D721Med (cell line): ENCODE results near the gene CDC42EP1.
"Not testable (repeated sequence)": the region's sequence is repeated elsewhere in the genome, so short reads cannot be mapped to it uniquely, and the experiment has no call there.

Experiments used
- DNase-seq: peaks from one replicate; pipeline ENCODE4 v3.0.0; 2011; ENCODE audit warnings: low spot score; ENCODE audit not compliant: insufficient read length
- FAIRE-seq: peaks from 2 replicates; lab custom pipeline; 2011; peaks lifted over from hg19 to GRCh38; lab: Jason Lieb, UNC
- TF ChIP-seq, protein P1 (sequence below): IDR thresholded peaks from 2 replicates; pipeline ENCODE4 v1.5.1; 2012; ENCODE audit warnings: mild to moderate bottlenecking, control low read depth; ENCODE audit not compliant: insufficient read depth; ENCODE audit errors: missing control alignments

Gene CDC42EP1

GRCh38 chr22:37547251-37547741, 13.0 kb upstream of the CDC42EP1 start:
- FAIRE-seq (no peak), DNase-seq (no peak)
- TF ChIP-seq, protein P1, sequence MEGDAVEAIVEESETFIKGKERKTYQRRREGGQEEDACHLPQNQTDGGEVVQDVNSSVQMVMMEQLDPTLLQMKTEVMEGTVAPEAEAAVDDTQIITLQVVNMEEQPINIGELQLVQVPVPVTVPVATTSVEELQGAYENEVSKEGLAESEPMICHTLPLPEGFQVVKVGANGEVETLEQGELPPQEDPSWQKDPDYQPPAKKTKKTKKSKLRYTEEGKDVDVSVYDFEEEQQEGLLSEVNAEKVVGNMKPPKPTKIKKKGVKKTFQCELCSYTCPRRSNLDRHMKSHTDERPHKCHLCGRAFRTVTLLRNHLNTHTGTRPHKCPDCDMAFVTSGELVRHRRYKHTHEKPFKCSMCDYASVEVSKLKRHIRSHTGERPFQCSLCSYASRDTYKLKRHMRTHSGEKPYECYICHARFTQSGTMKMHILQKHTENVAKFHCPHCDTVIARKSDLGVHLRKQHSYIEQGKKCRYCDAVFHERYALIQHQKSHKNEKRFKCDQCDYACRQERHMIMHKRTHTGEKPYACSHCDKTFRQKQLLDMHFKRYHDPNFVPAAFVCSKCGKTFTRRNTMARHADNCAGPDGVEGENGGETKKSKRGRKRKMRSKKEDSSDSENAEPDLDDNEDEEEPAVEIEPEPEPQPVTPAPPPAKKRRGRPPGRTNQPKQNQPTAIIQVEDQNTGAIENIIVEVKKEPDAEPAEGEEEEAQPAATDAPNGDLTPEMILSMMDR: no peak

GRCh38 chr22:37549704-37550059, 10.6 kb upstream of the CDC42EP1 start:
- DNase-seq (no peak), FAIRE-seq (no peak)
- TF ChIP-seq, protein P1: no peak

GRCh38 chr22:37550921-37551320, 9.4 kb upstream of the CDC42EP1 start:
- DNase-seq: not testable (repeated sequence)

DNA sequence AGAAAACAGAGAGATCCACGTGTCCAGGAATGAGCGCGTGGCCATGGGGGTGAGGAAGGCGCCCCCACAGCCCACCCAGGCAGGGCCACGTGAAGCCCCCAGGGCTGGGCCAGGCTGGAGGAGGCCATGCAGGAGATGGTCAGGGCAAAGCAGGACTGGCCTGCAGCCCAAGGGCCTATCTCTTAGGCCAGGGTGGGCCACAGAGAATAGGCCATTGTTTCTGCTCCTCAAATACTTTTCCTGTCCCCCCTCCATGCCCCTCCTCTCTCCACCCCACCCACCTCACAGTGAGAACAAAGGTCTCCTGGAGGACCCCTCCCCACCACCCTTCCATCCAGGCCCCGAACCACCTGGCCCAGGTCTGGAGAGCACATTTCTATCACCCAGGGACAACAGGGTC, 8.3 kb upstream of the CDC42EP1 start:
- TF ChIP-seq, protein P1: no peak
- no peak for DNase-seq
- FAIRE-seq: no peak

More at GRCh38 chr22:37550921-37551320, 9.4 kb upstream of the CDC42EP1 start:
- FAIRE-seq: not testable (repeated sequence)

DNA sequence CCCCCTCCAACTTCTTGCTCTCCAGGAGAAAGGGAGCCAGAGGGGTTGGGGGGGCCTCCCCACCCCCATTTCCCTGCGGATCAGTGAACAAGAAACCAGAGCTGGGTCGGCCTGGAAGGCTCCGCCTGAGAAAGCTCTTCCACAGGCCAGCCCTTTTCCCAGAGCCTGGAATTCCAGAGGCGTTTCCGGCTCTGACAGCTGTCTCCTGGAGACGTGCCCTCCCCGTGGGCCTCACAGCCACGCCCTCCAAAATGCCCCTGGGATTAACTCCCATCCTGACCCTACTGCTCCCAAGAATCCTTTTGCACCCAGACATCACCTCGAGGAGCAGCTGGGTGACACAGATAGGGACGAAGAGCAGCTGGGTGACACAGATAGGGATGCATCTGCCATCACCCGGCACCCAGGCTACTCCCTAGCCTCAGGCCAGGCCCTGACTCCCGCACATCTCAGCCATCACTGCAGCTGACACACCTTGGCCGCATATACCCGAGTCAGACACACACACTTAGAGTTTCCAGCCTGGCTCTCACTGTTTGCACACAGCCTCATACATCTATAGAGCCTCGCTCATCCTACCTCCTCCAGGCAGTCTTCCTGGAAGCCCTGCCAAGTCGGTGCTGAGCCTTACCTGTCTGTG, 7.6 kb upstream of the CDC42EP1 start:
- FAIRE-seq: no peak
- DNase-seq: no peak
- TF ChIP-seq, protein P1: no peak

DNA sequence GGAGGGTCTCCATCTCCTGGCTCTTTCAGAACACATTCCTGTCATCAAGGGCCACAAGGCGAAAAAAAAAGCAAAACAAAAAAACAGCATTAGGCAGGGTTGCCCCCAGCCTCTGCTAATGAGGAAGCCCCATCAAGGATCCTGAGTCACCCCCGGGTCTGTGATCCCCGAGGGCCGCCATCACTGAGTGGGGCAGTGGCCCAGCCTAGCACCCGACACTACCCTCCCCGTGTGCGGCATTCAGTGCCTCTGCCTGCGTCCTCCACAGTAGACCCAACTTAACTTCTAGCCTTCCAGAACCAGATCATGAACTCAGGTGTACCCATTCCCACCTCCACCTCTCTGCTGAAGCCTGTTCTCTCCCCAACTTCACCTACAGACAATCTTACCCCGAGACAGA, 6.6 kb upstream of the CDC42EP1 start:
- FAIRE-seq (no peak), DNase-seq (no peak)
- TF ChIP-seq, protein P1: no peak

- FAIRE-seq: no peak
- TF ChIP-seq, protein P1: no peak
- no peak for DNase-seq
Observed at GRCh38 chr22:37555029-37555428, 5.3 kb upstream of the CDC42EP1 start.
